ENCODE data around the gene ARHGAP24. TPM values are rescaled to one million over a fixed set of nuclear protein-coding genes. Genes with fewer than 3 reads are reported as not detected.

ARHGAP24 gene
- total RNA-seq, 6 experiments from 2014 or later, result 4.0 to 7.3 (median 6.1) TPM

DNA sequence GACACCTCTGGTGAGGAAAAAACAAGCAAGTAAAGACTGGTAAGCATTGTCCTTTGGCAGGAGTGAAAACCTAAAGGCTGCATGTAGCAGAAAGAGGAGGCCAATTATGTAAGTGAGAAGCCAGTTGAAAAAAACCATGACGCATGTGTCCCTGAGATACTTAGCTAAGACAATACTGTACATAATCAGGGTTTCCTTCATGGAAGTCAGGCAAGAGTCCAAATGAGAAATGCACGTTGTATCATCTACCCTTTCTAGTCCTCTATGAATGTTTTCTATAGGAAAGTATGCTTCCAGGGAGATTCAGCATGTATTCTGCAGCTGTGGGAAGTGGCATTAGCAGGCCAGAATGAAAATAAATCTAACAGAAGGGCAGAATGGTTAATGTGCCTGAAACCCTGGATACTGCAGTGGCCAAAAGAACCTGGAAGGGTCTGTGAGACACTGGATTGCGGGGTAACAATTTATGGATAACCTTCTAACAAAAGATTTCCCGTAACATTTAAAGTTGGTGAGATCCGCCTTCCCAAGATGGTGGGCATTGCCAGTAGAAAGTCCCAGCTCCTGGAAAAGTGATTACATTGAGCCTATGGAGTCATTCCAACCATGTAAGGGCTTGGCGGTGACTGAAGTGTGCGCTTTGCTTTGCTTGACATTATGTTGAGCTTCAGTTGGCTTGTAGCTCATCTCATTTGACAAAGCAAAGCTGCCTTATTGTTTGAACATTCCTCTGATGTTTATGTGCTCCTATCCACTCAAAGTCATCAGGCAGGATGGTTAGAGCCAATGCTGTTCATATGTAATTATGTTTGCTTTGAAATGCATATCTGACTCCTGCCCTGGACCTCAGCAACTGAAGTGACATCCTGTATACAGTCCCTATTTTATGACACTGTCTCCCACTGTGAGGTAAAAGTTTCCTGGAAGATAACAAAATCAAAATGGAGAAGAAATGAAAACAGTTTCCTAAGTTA, 200.4 kb downstream of the ARHGAP24 start:
- H3K9me3 ChIP-seq, result no peaks in the 10 kb centered on the region
- WGBS (ENCODE audit: insufficient coverage, low coverage, low lambda C conversion rate, missing lambda C conversion rate), result 69% methylated on average over 7 of the region's 7 CpGs
- H3K4me3 ChIP-seq, result no peak overlapping the region
- H3K27ac ChIP-seq, result no peak overlapping the region
- TF ChIP-seq, protein P1, sequence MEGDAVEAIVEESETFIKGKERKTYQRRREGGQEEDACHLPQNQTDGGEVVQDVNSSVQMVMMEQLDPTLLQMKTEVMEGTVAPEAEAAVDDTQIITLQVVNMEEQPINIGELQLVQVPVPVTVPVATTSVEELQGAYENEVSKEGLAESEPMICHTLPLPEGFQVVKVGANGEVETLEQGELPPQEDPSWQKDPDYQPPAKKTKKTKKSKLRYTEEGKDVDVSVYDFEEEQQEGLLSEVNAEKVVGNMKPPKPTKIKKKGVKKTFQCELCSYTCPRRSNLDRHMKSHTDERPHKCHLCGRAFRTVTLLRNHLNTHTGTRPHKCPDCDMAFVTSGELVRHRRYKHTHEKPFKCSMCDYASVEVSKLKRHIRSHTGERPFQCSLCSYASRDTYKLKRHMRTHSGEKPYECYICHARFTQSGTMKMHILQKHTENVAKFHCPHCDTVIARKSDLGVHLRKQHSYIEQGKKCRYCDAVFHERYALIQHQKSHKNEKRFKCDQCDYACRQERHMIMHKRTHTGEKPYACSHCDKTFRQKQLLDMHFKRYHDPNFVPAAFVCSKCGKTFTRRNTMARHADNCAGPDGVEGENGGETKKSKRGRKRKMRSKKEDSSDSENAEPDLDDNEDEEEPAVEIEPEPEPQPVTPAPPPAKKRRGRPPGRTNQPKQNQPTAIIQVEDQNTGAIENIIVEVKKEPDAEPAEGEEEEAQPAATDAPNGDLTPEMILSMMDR (IDR thresholded peaks at IDR 0.05), result no peak
- TF ChIP-seq POLR2A (IDR thresholded peaks at IDR 0.05), result no peak
- no peak for DNase-seq
- intact Hi-C loops (cut with DNase I), result no loop called here
- no peaks in the 10 kb centered on the region for H3K27me3 ChIP-seq
- no peaks in the 10 kb centered on the region for H3K4me1 ChIP-seq
- no peaks in the 10 kb centered on the region for H3K36me3 ChIP-seq
- ATAC-seq, result no peak

DNA sequence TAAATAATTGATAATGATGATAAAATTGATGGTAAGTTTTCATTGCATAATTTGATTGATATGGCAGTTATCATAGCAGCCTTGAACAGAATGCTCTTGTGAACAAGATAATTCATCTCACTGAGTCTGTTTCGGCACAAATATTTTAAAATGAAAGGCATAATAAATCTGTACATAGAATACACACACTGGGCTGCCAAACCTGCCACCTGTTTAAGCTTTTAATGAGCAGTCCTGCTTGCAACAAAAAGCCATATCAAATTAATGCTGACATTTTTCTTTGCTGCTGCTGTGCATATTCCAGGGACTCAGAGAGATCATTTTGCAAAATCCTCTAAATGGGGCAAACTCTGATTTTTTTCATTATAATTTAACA, 201.1 kb downstream of the ARHGAP24 start:
- Histone ChIP-seq H3K27ac (no peak overlapping the region), H3K36me3 (no peaks in the 10 kb centered on the region), H3K27me3 (no peaks in the 10 kb centered on the region), H3K4me1 (no peaks in the 10 kb centered on the region), H3K9me3 (no peaks in the 10 kb centered on the region), H3K4me3 (no peak overlapping the region)
- 21% methylated on average over 1 of the region's 1 CpG for WGBS (ENCODE audit: insufficient coverage, low coverage, low lambda C conversion rate, missing lambda C conversion rate)
- DNase-seq (no peak), ATAC-seq (no peak)
- intact Hi-C loops (cut with DNase I), result no loop called here
- TF ChIP-seq, protein P1 (IDR thresholded peaks at IDR 0.05), result no peak
- TF ChIP-seq POLR2A (IDR thresholded peaks at IDR 0.05), result no peak

DNA sequence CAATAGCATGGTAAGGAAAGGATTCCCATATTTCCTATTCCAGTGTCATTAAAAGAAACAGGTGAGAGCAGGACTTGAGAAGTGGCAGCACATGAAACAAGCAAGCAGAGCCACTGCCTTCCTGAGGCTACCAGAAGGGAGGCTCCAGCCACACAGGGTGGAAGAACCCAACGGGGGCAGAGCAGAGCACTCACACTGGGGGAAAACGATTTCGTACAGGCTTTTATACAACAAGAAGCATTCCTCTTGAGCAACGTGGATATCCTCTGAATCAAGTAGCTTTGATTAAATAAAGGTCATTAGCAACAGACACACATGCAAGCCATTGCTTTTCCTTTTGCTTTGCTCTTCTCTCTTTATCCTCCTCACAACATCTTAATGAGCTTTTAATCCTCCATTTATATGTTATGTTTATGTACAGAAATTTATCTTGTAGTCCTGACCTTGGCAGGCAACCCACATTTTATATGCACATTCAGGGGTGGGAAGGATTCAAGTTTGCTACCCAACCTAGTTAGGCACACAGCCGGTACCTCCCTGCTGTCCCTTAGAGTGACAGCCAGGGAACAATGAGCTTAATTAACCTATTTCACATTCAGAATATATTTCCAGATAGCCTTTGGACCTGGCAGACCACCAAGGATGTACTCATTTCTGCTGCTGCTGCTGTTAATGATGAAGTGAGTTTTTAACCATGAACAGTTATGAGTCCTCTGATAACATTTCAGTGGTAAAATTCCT, 202.1 kb downstream of the ARHGAP24 start:
- Histone ChIP-seq H3K4me3 (no peak overlapping the region), H3K36me3 (no peaks in the 10 kb centered on the region), H3K27me3 (no peaks in the 10 kb centered on the region), H3K27ac (no peak overlapping the region), H3K9me3 (no peaks in the 10 kb centered on the region), H3K4me1 (no peaks in the 10 kb centered on the region)
- DNase-seq (no peak), ATAC-seq (no peak)
- TF ChIP-seq, protein P1 (IDR thresholded peaks at IDR 0.05), result no peak
- no peak for TF ChIP-seq POLR2A (IDR thresholded peaks at IDR 0.05)
- WGBS (ENCODE audit: insufficient coverage, low coverage, low lambda C conversion rate, missing lambda C conversion rate), result 30% methylated on average over 5 of the region's 5 CpGs
- intact Hi-C loops (cut with DNase I), result no loop called here

DNA sequence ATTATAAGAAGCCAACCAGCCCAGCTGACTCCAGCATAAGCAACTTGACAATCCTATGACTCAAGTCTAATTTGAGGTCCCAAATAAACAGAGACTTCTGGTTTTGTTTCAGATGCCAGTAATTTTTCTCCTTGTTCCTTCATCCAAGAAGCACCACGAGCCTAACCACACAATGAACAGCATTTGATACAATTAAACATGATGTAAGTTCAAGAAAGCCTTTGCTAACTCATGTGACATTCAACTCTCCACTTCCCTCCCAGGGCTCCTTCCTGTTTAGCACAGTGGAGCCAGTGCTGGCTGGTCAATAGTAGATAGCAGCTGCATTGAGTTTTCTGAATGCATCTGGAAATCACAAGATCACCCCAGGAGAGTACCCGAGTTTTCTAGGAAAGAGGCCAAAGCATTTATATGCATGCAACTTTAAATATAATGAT, 206.3 kb downstream of the ARHGAP24 start:
- H3K4me1 ChIP-seq, result no peaks in the 10 kb centered on the region
- H3K9me3 ChIP-seq, result no peaks in the 10 kb centered on the region
- DNase-seq, result no peak
- no peak overlapping the region for H3K4me3 ChIP-seq
- TF ChIP-seq, protein P1 (IDR thresholded peaks at IDR 0.05), result no peak
- TF ChIP-seq POLR2A (IDR thresholded peaks at IDR 0.05), result no peak
- H3K27ac ChIP-seq, result peak overlapping the region in 1 of 3 donors; percentile 52
- H3K36me3 ChIP-seq, result no peaks in the 10 kb centered on the region
- no peaks in the 10 kb centered on the region for H3K27me3 ChIP-seq
- intact Hi-C loops (cut with DNase I), result no loop called here
- WGBS (ENCODE audit: insufficient coverage, low coverage, low lambda C conversion rate, missing lambda C conversion rate), result 10% methylated on average over 2 of the region's 2 CpGs
- ATAC-seq, result peak; percentile 68 to 82 (median 78)

All from right lobe of liver (tissue), 6 donors.